WTC11 (cell line): Measurements from ENCODE around the gene HCRT. TPM values are rescaled to one million over a fixed set of nuclear protein-coding genes. Genes with fewer than 3 reads are reported as not detected.

Experiments
- ATAC-seq: fragments of 200-7000 bp; cut with Tn5 transposase; 2 replicates; pipeline ENCODE4 v1.10.0; 2021; ENCODE audit warnings: mild to moderate bottlenecking, moderate library complexity
- CTCF ChIA-PET: fragments of 300-600 bp; sonication (Branson Sonifier 250); formaldehyde crosslinking; loops from one replicate; lab custom pipeline; 2021; ENCODE audit warnings: antibody characterized with exemption; lab: Charles Lee
- POLR2A ChIA-PET: fragments of 350-600 bp; sonication (Branson Sonifier 250); formaldehyde crosslinking; loops from one replicate; lab custom pipeline; 2021; ENCODE audit warnings: antibody characterized with exemption; lab: Charles Lee
- DNase-seq: peaks from one replicate; pipeline ENCODE4 v3.0.0; 2021; ENCODE audit warnings: low spot score
- H3K27ac Mint-ChIP-seq: 2 replicates; pipeline ENCODE4 v1.8.0; 2021; ENCODE audit warnings: mixed read lengths
- H3K27me3 Mint-ChIP-seq: 2 replicates; pipeline ENCODE4 v1.8.0; 2021; ENCODE audit warnings: low read depth, mild to moderate bottlenecking, moderate library complexity, mixed read lengths
- H3K36me3 Mint-ChIP-seq: 2 replicates; pipeline ENCODE4 v1.8.0; 2021; ENCODE audit warnings: mixed read lengths
- H3K4me1 Mint-ChIP-seq: 2 replicates; pipeline ENCODE4 v1.8.0; 2022; ENCODE audit warnings: mixed read lengths
- H3K4me3 Mint-ChIP-seq: 2 replicates; pipeline ENCODE4 v1.8.0; 2021; ENCODE audit warnings: mild to moderate bottlenecking, moderate library complexity, mixed read lengths
- H3K9me3 Mint-ChIP-seq: 2 replicates; pipeline ENCODE4 v1.8.0; 2021; ENCODE audit warnings: mixed read lengths
- CREB1 ChIP-seq: sonication (generic); formaldehyde crosslinking; IDR thresholded peaks from 2 replicates; pipeline ENCODE4 v1.8.0; 2023; ENCODE audit warnings: mild to moderate bottlenecking, missing genetic modification reagents
- CTCF ChIP-seq: fragments of 200-600 bp; IDR thresholded peaks from 2 replicates; pipeline ENCODE4 v1.8.0; 2022; ENCODE audit warnings: antibody characterized with exemption
- ELF4 ChIP-seq: sonication (generic); formaldehyde crosslinking; IDR thresholded peaks from 2 replicates; pipeline ENCODE4 v1.8.1; 2022; ENCODE audit warnings: low read depth, mild to moderate bottlenecking, moderate library complexity, missing genetic modification reagents
- ETV6 ChIP-seq: sonication (generic); formaldehyde crosslinking; IDR thresholded peaks from 2 replicates; pipeline ENCODE4 v1.8.1; 2022; ENCODE audit warnings: mild to moderate bottlenecking, missing genetic modification reagents
- FOXP1 ChIP-seq: sonication (generic); formaldehyde crosslinking; IDR thresholded peaks from 2 replicates; pipeline ENCODE4 v1.8.0; 2022; ENCODE audit warnings: missing genetic modification reagents, mild to moderate bottlenecking, moderate library complexity, borderline replicate concordance
- NFYB ChIP-seq: sonication (generic); formaldehyde crosslinking; conservative IDR thresholded peaks from 2 replicates; pipeline ENCODE4 v1.8.0; 2022; ENCODE audit warnings: low read depth, missing genetic modification reagents
- RORB ChIP-seq: fragments of 250-450 bp; sonication (Bioruptor Pico); IDR thresholded peaks from 2 replicates; pipeline ENCODE4 v1.9.0; 2021; ENCODE audit warnings: mild to moderate bottlenecking
- SMAD3 ChIP-seq: sonication (generic); formaldehyde crosslinking; IDR thresholded peaks from 2 replicates; pipeline ENCODE4 v1.8.0; 2022; ENCODE audit warnings: missing genetic modification reagents, mild to moderate bottlenecking, borderline replicate concordance
- ZBTB21 ChIP-seq: sonication (generic); formaldehyde crosslinking; IDR thresholded peaks from 2 replicates; pipeline ENCODE4 v1.8.1; 2023; ENCODE audit warnings: mild to moderate bottlenecking, missing genetic modification reagents, borderline replicate concordance
- ZNF138 ChIP-seq: sonication (generic); formaldehyde crosslinking; conservative IDR thresholded peaks from 2 replicates; pipeline ENCODE4 v1.8.1; 2022; ENCODE audit warnings: mild to moderate bottlenecking, moderate library complexity, missing genetic modification reagents
- ZNF219 ChIP-seq: sonication (generic); formaldehyde crosslinking; IDR thresholded peaks from 2 replicates; pipeline ENCODE4 v1.8.0; 2023; ENCODE audit warnings: missing genetic modification reagents, mild to moderate bottlenecking, borderline replicate concordance
- ZNF232 ChIP-seq: sonication (generic); formaldehyde crosslinking; IDR thresholded peaks from 2 replicates; pipeline ENCODE4 v1.8.0; 2022; ENCODE audit warnings: mild to moderate bottlenecking, missing genetic modification reagents
- ZNF396 ChIP-seq: fragments of 250-450 bp; sonication (Bioruptor Pico); IDR thresholded peaks from 2 replicates; pipeline ENCODE4 v1.8.0; 2021; ENCODE audit warnings: mild to moderate bottlenecking, moderate library complexity, borderline replicate concordance
- total RNA-seq: library from RNA; stranded (reverse); gene quantifications from 3 replicates; pipeline ENCODE4 v1.2.3, GENCODE V29; 2021
- TF ChIP-seq, protein P1 (sequence below): sonication (generic); formaldehyde crosslinking; IDR thresholded peaks from 2 replicates; pipeline ENCODE4 v1.8.1; 2022; ENCODE audit warnings: mild to moderate bottlenecking, moderate library complexity, missing genetic modification reagents
- TF ChIP-seq, protein P2 (sequence below): fragments of 250-450 bp; sonication (Bioruptor Pico); IDR thresholded peaks from 2 replicates; pipeline ENCODE4 v1.9.0; 2021; ENCODE audit warnings: mild to moderate bottlenecking
- TF ChIP-seq, protein P3 (sequence below): sonication (generic); formaldehyde crosslinking; IDR thresholded peaks from 2 replicates; pipeline ENCODE4 v1.8.1; 2022; ENCODE audit warnings: mild to moderate bottlenecking, missing genetic modification reagents, moderate library complexity, borderline replicate concordance
- TF ChIP-seq, protein P4 (sequence below): sonication (generic); formaldehyde crosslinking; IDR thresholded peaks from 2 replicates; pipeline ENCODE4 v1.8.1; 2023; ENCODE audit warnings: mild to moderate bottlenecking, missing genetic modification reagents, moderate library complexity
- TF ChIP-seq, protein P5 (sequence below): sonication (generic); formaldehyde crosslinking; IDR thresholded peaks from 2 replicates; pipeline ENCODE4 v1.8.0; 2022; ENCODE audit warnings: mild to moderate bottlenecking, missing genetic modification reagents

Gene HCRT
- total RNA-seq, 1 experiment from 2014 or later = not detected

- H3K4me1 Mint-ChIP-seq = 0 out of 2 replicates have a peak, but pooled peaks cover 3% of the 10 kb centered on the region
- DNase-seq = no peak
- H3K27me3 Mint-ChIP-seq = no peaks in the 10 kb centered on the region; the same call in 1 of the 2 replicates
- ChIA-PET CTCF (interaction anchor here (0.6 to 1.9 kb wide), 2 partner anchors 14 to 496 kb away, joined by 3 to 5 read pairs; partner anchors contain the start of gene KCNH4), POLR2A (no interaction called here)
- no peaks in the 10 kb centered on the region for H3K36me3 Mint-ChIP-seq
- no peak for ATAC-seq
- H3K9me3 Mint-ChIP-seq = no peaks in the 10 kb centered on the region
- H3K4me3 Mint-ChIP-seq = no peak overlapping the region
- no peak overlapping the region for H3K27ac Mint-ChIP-seq
- TF ChIP-seq CTCF = no peak
- TF ChIP-seq, protein P1, sequence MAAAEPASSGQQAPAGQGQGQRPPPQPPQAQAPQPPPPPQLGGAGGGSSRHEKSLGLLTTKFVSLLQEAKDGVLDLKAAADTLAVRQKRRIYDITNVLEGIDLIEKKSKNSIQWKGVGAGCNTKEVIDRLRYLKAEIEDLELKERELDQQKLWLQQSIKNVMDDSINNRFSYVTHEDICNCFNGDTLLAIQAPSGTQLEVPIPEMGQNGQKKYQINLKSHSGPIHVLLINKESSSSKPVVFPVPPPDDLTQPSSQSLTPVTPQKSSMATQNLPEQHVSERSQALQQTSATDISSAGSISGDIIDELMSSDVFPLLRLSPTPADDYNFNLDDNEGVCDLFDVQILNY (CRISPR knock-in tag) = no peak
- TF ChIP-seq, protein P2, sequence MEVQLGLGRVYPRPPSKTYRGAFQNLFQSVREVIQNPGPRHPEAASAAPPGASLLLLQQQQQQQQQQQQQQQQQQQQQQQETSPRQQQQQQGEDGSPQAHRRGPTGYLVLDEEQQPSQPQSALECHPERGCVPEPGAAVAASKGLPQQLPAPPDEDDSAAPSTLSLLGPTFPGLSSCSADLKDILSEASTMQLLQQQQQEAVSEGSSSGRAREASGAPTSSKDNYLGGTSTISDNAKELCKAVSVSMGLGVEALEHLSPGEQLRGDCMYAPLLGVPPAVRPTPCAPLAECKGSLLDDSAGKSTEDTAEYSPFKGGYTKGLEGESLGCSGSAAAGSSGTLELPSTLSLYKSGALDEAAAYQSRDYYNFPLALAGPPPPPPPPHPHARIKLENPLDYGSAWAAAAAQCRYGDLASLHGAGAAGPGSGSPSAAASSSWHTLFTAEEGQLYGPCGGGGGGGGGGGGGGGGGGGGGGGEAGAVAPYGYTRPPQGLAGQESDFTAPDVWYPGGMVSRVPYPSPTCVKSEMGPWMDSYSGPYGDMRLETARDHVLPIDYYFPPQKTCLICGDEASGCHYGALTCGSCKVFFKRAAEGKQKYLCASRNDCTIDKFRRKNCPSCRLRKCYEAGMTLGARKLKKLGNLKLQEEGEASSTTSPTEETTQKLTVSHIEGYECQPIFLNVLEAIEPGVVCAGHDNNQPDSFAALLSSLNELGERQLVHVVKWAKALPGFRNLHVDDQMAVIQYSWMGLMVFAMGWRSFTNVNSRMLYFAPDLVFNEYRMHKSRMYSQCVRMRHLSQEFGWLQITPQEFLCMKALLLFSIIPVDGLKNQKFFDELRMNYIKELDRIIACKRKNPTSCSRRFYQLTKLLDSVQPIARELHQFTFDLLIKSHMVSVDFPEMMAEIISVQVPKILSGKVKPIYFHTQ (CRISPR knock-in tag) = no peak
- no peak for TF ChIP-seq ZNF396 (CRISPR knock-in tag)
- TF ChIP-seq ETV6 (CRISPR knock-in tag) = no peak
- TF ChIP-seq RORB = no peak
- TF ChIP-seq ZNF232 (CRISPR knock-in tag) = no peak
- TF ChIP-seq, protein P3, sequence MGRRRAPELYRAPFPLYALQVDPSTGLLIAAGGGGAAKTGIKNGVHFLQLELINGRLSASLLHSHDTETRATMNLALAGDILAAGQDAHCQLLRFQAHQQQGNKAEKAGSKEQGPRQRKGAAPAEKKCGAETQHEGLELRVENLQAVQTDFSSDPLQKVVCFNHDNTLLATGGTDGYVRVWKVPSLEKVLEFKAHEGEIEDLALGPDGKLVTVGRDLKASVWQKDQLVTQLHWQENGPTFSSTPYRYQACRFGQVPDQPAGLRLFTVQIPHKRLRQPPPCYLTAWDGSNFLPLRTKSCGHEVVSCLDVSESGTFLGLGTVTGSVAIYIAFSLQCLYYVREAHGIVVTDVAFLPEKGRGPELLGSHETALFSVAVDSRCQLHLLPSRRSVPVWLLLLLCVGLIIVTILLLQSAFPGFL = no peak
Measured at GRCh38 chr17:42166196-42166763, 19.0 kb downstream of the HCRT start.

DNA sequence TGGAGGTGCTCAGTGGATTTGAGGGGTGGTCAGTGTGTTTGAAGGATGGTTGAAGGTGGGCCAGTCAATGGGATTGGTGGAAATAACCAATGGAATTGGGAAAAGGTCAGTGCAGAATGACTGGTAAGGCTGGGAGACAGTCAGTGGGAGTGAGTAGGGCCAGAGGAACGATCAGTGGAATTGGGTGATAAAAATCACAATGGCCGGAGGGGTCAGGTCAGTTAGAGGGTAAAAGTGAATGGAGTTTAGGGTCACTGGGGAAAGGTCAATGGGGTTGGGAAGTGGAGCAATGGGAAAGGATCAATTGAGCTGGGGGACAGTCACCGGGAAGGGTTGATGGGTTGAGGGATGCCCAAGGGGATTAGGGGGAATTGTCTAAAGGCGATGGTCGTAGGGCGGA lies 19.5 kb downstream of the HCRT start:
- H3K4me3 Mint-ChIP-seq = no peak overlapping the region
- H3K9me3 Mint-ChIP-seq = no peaks in the 10 kb centered on the region
- CTCF ChIA-PET = interaction anchor here (1.9 kb wide), 1 partner anchor 15 kb away, joined by 5 read pairs; the partner anchor contains the start of gene KCNH4
- ATAC-seq (no peak), DNase-seq (no peak)
- H3K27me3 Mint-ChIP-seq = no peaks in the 10 kb centered on the region; the same call in 1 of the 2 replicates
- 0 out of 2 replicates have a peak, but pooled peaks cover 3% of the 10 kb centered on the region for H3K4me1 Mint-ChIP-seq
- H3K36me3 Mint-ChIP-seq = no peaks in the 10 kb centered on the region
- POLR2A ChIA-PET = no interaction called here
- no peak overlapping the region for H3K27ac Mint-ChIP-seq
- TF ChIP-seq NFYB (CRISPR knock-in tag) (no peak), FOXP1 (CRISPR knock-in tag) (no peak), ELF4 (CRISPR knock-in tag) (no peak), ZNF219 (CRISPR knock-in tag) (no peak), ZBTB21 (no peak), ZNF138 (no peak), RORB (no peak), SMAD3 (CRISPR knock-in tag) (no peak), CREB1 (no peak), ZNF232 (CRISPR knock-in tag) (no peak)
- TF ChIP-seq, protein P4, sequence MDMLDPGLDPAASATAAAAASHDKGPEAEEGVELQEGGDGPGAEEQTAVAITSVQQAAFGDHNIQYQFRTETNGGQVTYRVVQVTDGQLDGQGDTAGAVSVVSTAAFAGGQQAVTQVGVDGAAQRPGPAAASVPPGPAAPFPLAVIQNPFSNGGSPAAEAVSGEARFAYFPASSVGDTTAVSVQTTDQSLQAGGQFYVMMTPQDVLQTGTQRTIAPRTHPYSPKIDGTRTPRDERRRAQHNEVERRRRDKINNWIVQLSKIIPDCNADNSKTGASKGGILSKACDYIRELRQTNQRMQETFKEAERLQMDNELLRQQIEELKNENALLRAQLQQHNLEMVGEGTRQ (CRISPR knock-in tag) = no peak
- TF ChIP-seq, protein P5, sequence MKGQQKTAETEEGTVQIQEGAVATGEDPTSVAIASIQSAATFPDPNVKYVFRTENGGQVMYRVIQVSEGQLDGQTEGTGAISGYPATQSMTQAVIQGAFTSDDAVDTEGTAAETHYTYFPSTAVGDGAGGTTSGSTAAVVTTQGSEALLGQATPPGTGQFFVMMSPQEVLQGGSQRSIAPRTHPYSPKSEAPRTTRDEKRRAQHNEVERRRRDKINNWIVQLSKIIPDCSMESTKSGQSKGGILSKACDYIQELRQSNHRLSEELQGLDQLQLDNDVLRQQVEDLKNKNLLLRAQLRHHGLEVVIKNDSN (CRISPR knock-in tag) = no peak
